ENCODE results near the gene GLI3.

- no peak for TF ChIP-seq CTCF (conservative IDR thresholded peaks at IDR 0.05 in 1 of 2, IDR thresholded peaks at IDR 0.05 in 1 of 2; ENCODE audit: extremely low read depth in 1 of 2, insufficient read depth in 1 of 2, low read depth in 1 of 2, low read length in 2 of 2)
- no peak for TF ChIP-seq EZH2 (IDR thresholded peaks at IDR 0.05; ENCODE audit: borderline replicate concordance, low read length)
Measured at GRCh38 chr7:42263971-42264370, 27.0 kb upstream of the GLI3 start.
